ENCODE results near the gene L3HYPDH. TPM values are rescaled to one million over a fixed set of nuclear protein-coding genes. Genes with fewer than 3 reads are reported as not detected.

Gene L3HYPDH
- total RNA-seq, 4 donors from 2014 or later: 39.4 to 98.4 (median 71.7) TPM

GRCh38 chr14:59481407-59481806, 2.8 kb downstream of the L3HYPDH start:
- Histone ChIP-seq H3K4me1 (no peaks in the 10 kb centered on the region), H3K9me3 (no peaks in the 10 kb centered on the region), H3K27me3 (no peaks in the 10 kb centered on the region), H3K27ac (peak overlapping the region in 1 of 2 donors; percentile 95), H3K36me3 (no peaks in the 10 kb centered on the region), H3K4me3 (no peak overlapping the region)
- intact Hi-C loops (cut with DNase I; ENCODE audit: low total_unique reads): no loop called here
- TF ChIP-seq POLR2A (IDR thresholded peaks at IDR 0.05) (no peak), CTCF (IDR thresholded peaks at IDR 0.05) (no peak)
- DNase-seq: no peak

DNA sequence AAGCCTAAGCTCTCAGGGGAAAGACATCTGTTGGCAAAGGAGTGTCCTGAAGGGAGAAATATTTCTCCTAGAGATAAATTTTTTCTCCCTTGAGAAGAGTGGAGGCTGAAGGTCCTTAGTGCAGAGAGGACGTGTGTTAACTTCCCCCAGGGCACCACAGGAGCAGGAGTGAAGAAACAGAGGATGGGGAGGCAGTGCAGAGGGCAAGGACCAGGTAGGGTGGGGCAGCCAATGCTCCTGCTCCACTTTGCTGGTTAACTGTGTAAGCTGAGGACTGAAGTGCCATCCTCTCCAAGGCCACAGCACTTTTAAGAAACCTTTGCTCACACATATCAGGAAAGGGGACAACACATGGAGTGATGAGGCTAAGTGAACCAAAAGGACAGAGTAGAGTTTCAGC, 4.0 kb downstream of the L3HYPDH start:
- Histone ChIP-seq H3K36me3 (no peaks in the 10 kb centered on the region), H3K27ac (peak overlapping the region in 1 of 2 donors; percentile 3), H3K4me1 (no peaks in the 10 kb centered on the region), H3K4me3 (no peak overlapping the region), H3K9me3 (no peaks in the 10 kb centered on the region), H3K27me3 (no peaks in the 10 kb centered on the region)
- no peak for TF ChIP-seq CTCF (IDR thresholded peaks at IDR 0.05)
- no peak for TF ChIP-seq POLR2A (IDR thresholded peaks at IDR 0.05)
- intact Hi-C loops (cut with DNase I; ENCODE audit: low total_unique reads): no loop called here
- no peak for DNase-seq

GRCh38 chr14:59478540-59478939, 5.7 kb downstream of the L3HYPDH start:
- no peak overlapping the region for H3K4me3 ChIP-seq
- no peaks in the 10 kb centered on the region for H3K4me1 ChIP-seq
- H3K27ac ChIP-seq: no peak overlapping the region
- H3K27me3 ChIP-seq: no peaks in the 10 kb centered on the region
- no peak for TF ChIP-seq CTCF (IDR thresholded peaks at IDR 0.05)
- TF ChIP-seq POLR2A (IDR thresholded peaks at IDR 0.05): no peak
- intact Hi-C loops (cut with DNase I; ENCODE audit: low total_unique reads): no loop called here
- DNase-seq: no peak
- no peaks in the 10 kb centered on the region for H3K36me3 ChIP-seq
- no peaks in the 10 kb centered on the region for H3K9me3 ChIP-seq

GRCh38 chr14:59475709-59476108, 8.5 kb downstream of the L3HYPDH start:
- H3K27me3 ChIP-seq: no peaks in the 10 kb centered on the region
- H3K4me3 ChIP-seq: no peak overlapping the region
- no peaks in the 10 kb centered on the region for H3K4me1 ChIP-seq
- H3K36me3 ChIP-seq: no peaks in the 10 kb centered on the region
- no peaks in the 10 kb centered on the region for H3K9me3 ChIP-seq
- intact Hi-C loops (cut with DNase I; ENCODE audit: low total_unique reads): no loop called here
- no peak for DNase-seq
- no peak for TF ChIP-seq POLR2A (IDR thresholded peaks at IDR 0.05)
- TF ChIP-seq CTCF (IDR thresholded peaks at IDR 0.05): no peak
- H3K27ac ChIP-seq: no peak overlapping the region

DNA sequence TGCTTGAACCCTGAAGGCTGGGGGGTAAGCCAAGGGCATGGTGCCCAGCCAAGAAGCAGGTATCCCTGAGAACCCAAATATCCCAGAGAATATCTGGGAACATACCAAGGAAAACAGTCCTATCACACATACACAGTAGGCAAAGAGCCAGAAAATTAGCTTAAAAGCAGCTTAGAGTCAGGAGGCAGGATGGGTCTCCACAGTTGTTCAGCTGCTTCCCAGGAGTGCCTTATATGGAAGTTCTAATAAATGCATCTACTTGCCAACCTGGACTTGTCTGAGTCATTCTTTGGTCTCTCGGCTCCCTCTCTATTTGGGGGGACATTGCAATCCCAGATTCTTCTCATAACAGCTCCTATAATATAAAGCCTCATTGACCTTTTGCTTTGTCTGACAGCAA, 10.0 kb downstream of the L3HYPDH start:
- DNase-seq: no peak
- Histone ChIP-seq H3K9me3 (no peaks in the 10 kb centered on the region), H3K27ac (peak overlapping the region in 1 of 2 donors; percentile 34), H3K4me3 (no peak overlapping the region), H3K4me1 (no peaks in the 10 kb centered on the region), H3K27me3 (no peaks in the 10 kb centered on the region), H3K36me3 (no peaks in the 10 kb centered on the region)
- no peak for TF ChIP-seq CTCF (IDR thresholded peaks at IDR 0.05)
- TF ChIP-seq POLR2A (IDR thresholded peaks at IDR 0.05): no peak
- intact Hi-C loops (cut with DNase I; ENCODE audit: low total_unique reads): no loop called here
